ENCODE results near the gene PRCC.

The PRCC gene

GRCh38 chr1:156766298-156767100, 836 bp upstream of the PRCC start:
- peak overlapping the region; percentile 77 for H3K9ac ChIP-seq (ENCODE audit: low read length)

GRCh38 chr1:156767879-156768604, 707 bp downstream of the PRCC start:
- Histone ChIP-seq H3K4me3 (ENCODE audit: low read depth, low read length) (peak overlapping the region; percentile 81), H3K36me3 (ENCODE audit: control insufficient read depth, insufficient read depth, low read length) (peaks cover 23% of the 10 kb centered on the region), H3K4me1 (ENCODE audit: control insufficient read depth, insufficient read depth, low read length) (peaks cover 21% of the 10 kb centered on the region; the same call in 1 of the 2 replicates), H3K27ac (ENCODE audit: low read depth, low read length) (peak overlapping the region; percentile 74), H3K27me3 (ENCODE audit: control insufficient read depth, insufficient read depth, low read length) (no peaks in the 10 kb centered on the region), H3K9ac (ENCODE audit: low read length) (peak overlapping the region; percentile 87), H3K9me3 (ENCODE audit: control insufficient read depth, insufficient read depth, low read depth, low read length) (no peaks in the 10 kb centered on the region)

More at GRCh38 chr1:156766298-156767100, 836 bp upstream of the PRCC start:
- Histone ChIP-seq H3K27ac (ENCODE audit: low read depth, low read length) (peak overlapping the region; percentile 46; the same call in 1 of the 2 replicates), H3K9me3 (ENCODE audit: control insufficient read depth, insufficient read depth, low read depth, low read length) (no peaks in the 10 kb centered on the region), H3K36me3 (ENCODE audit: control insufficient read depth, insufficient read depth, low read length) (peaks cover 18% of the 10 kb centered on the region; the same call in 1 of the 2 replicates), H3K27me3 (ENCODE audit: control insufficient read depth, insufficient read depth, low read length) (no peaks in the 10 kb centered on the region), H3K4me1 (ENCODE audit: control insufficient read depth, insufficient read depth, low read length) (peaks cover 21% of the 10 kb centered on the region; the same call in 1 of the 2 replicates), H3K4me3 (ENCODE audit: low read depth, low read length) (peak overlapping the region; percentile 64)

GRCh38 chr1:156768610-156769295, 1.4 kb downstream of the PRCC start:
- Histone ChIP-seq H3K9me3 (ENCODE audit: control insufficient read depth, insufficient read depth, low read depth, low read length) (no peaks in the 10 kb centered on the region), H3K4me1 (ENCODE audit: control insufficient read depth, insufficient read depth, low read length) (peaks cover 21% of the 10 kb centered on the region; the same call in 1 of the 2 replicates), H3K9ac (ENCODE audit: low read length) (peak overlapping the region; percentile 87), H3K27ac (ENCODE audit: low read depth, low read length) (peak overlapping the region; percentile 74; the same call in 1 of the 2 replicates), H3K27me3 (ENCODE audit: control insufficient read depth, insufficient read depth, low read length) (no peaks in the 10 kb centered on the region), H3K36me3 (ENCODE audit: control insufficient read depth, insufficient read depth, low read length) (peaks cover 30% of the 10 kb centered on the region), H3K4me3 (ENCODE audit: low read depth, low read length) (peak overlapping the region; percentile 81)

GRCh38 chr1:156772222-156772621, 4.9 kb downstream of the PRCC start:
- Histone ChIP-seq H3K4me3 (ENCODE audit: low read depth, low read length) (no peak overlapping the region), H3K27ac (ENCODE audit: low read depth, low read length) (no peak overlapping the region), H3K27me3 (ENCODE audit: control insufficient read depth, insufficient read depth, low read length) (no peaks in the 10 kb centered on the region), H3K4me1 (ENCODE audit: control insufficient read depth, insufficient read depth, low read length) (0 out of 2 replicates have a peak, but pooled peaks cover 12% of the 10 kb centered on the region), H3K9me3 (ENCODE audit: control insufficient read depth, insufficient read depth, low read depth, low read length) (no peaks in the 10 kb centered on the region), H3K36me3 (ENCODE audit: control insufficient read depth, insufficient read depth, low read length) (peaks cover 31% of the 10 kb centered on the region), H3K9ac (ENCODE audit: low read length) (no peak overlapping the region)

- Histone ChIP-seq H3K27me3 (ENCODE audit: control insufficient read depth, insufficient read depth, low read length) (no peaks in the 10 kb centered on the region), H3K4me1 (ENCODE audit: control insufficient read depth, insufficient read depth, low read length) (0 out of 2 replicates have a peak, but pooled peaks cover 12% of the 10 kb centered on the region), H3K36me3 (ENCODE audit: control insufficient read depth, insufficient read depth, low read length) (peaks cover 31% of the 10 kb centered on the region), H3K9me3 (ENCODE audit: control insufficient read depth, insufficient read depth, low read depth, low read length) (no peaks in the 10 kb centered on the region), H3K9ac (ENCODE audit: low read length) (no peak overlapping the region), H3K4me3 (ENCODE audit: low read depth, low read length) (no peak overlapping the region), H3K27ac (ENCODE audit: low read depth, low read length) (no peak overlapping the region)
Measured at GRCh38 chr1:156772728-156773497, 5.6 kb downstream of the PRCC start.

GRCh38 chr1:156773607-156774006, 6.3 kb downstream of the PRCC start:
- peaks cover 31% of the 10 kb centered on the region for H3K36me3 ChIP-seq (ENCODE audit: control insufficient read depth, insufficient read depth, low read length)
- no peak overlapping the region for H3K27ac ChIP-seq (ENCODE audit: low read depth, low read length)
- no peaks in the 10 kb centered on the region for H3K9me3 ChIP-seq (ENCODE audit: control insufficient read depth, insufficient read depth, low read depth, low read length)
- H3K4me1 ChIP-seq (ENCODE audit: control insufficient read depth, insufficient read depth, low read length) = 0 out of 2 replicates have a peak, but pooled peaks cover 10% of the 10 kb centered on the region
- H3K9ac ChIP-seq (ENCODE audit: low read length) = no peak overlapping the region
- H3K4me3 ChIP-seq (ENCODE audit: low read depth, low read length) = no peak overlapping the region
- no peaks in the 10 kb centered on the region for H3K27me3 ChIP-seq (ENCODE audit: control insufficient read depth, insufficient read depth, low read length)

GRCh38 chr1:156775799-156776198, 8.5 kb downstream of the PRCC start:
- Histone ChIP-seq H3K9me3 (ENCODE audit: control insufficient read depth, insufficient read depth, low read depth, low read length) (no peaks in the 10 kb centered on the region), H3K27me3 (ENCODE audit: control insufficient read depth, insufficient read depth, low read length) (no peaks in the 10 kb centered on the region), H3K9ac (ENCODE audit: low read length) (no peak overlapping the region), H3K27ac (ENCODE audit: low read depth, low read length) (no peak overlapping the region), H3K36me3 (ENCODE audit: control insufficient read depth, insufficient read depth, low read length) (peaks cover 20% of the 10 kb centered on the region), H3K4me3 (ENCODE audit: low read depth, low read length) (no peak overlapping the region), H3K4me1 (ENCODE audit: control insufficient read depth, insufficient read depth, low read length) (no peaks in the 10 kb centered on the region)

GRCh38 chr1:156776942-156777341, 9.6 kb downstream of the PRCC start:
- no peaks in the 10 kb centered on the region for H3K4me1 ChIP-seq (ENCODE audit: control insufficient read depth, insufficient read depth, low read length)
- H3K9me3 ChIP-seq (ENCODE audit: control insufficient read depth, insufficient read depth, low read depth, low read length) = no peaks in the 10 kb centered on the region
- no peak overlapping the region for H3K9ac ChIP-seq (ENCODE audit: low read length)

GRCh38 chr1:156777573-156777972, 10.2 kb downstream of the PRCC start:
- Histone ChIP-seq H3K9me3 (ENCODE audit: control insufficient read depth, insufficient read depth, low read depth, low read length) (no peaks in the 10 kb centered on the region), H3K27ac (ENCODE audit: low read depth, low read length) (no peak overlapping the region), H3K9ac (ENCODE audit: low read length) (no peak overlapping the region), H3K36me3 (ENCODE audit: control insufficient read depth, insufficient read depth, low read length) (peaks cover 24% of the 10 kb centered on the region), H3K4me1 (ENCODE audit: control insufficient read depth, insufficient read depth, low read length) (no peaks in the 10 kb centered on the region), H3K4me3 (ENCODE audit: low read depth, low read length) (no peak overlapping the region), H3K27me3 (ENCODE audit: control insufficient read depth, insufficient read depth, low read length) (no peaks in the 10 kb centered on the region)

More at GRCh38 chr1:156776942-156777341, 9.6 kb downstream of the PRCC start:
- no peaks in the 10 kb centered on the region for H3K27me3 ChIP-seq (ENCODE audit: control insufficient read depth, insufficient read depth, low read length)
- peaks cover 18% of the 10 kb centered on the region for H3K36me3 ChIP-seq (ENCODE audit: control insufficient read depth, insufficient read depth, low read length)
- H3K27ac ChIP-seq (ENCODE audit: low read depth, low read length) = no peak overlapping the region
- H3K4me3 ChIP-seq (ENCODE audit: low read depth, low read length) = no peak overlapping the region

GRCh38 chr1:156781585-156782186, 14.4 kb downstream of the PRCC start:
- Histone ChIP-seq H3K4me3 (ENCODE audit: low read depth, low read length) (no peak overlapping the region), H3K36me3 (ENCODE audit: control insufficient read depth, insufficient read depth, low read length) (peaks cover 44% of the 10 kb centered on the region), H3K9ac (ENCODE audit: low read length) (no peak overlapping the region), H3K9me3 (ENCODE audit: control insufficient read depth, insufficient read depth, low read depth, low read length) (no peaks in the 10 kb centered on the region), H3K4me1 (ENCODE audit: control insufficient read depth, insufficient read depth, low read length) (no peaks in the 10 kb centered on the region), H3K27me3 (ENCODE audit: control insufficient read depth, insufficient read depth, low read length) (no peaks in the 10 kb centered on the region), H3K27ac (ENCODE audit: low read depth, low read length) (no peak overlapping the region)
